Bone marrow (tissue), 2 donors: Measurements from ENCODE around the gene MAD2L2.
A peak's percentile ranks its signal among the peaks of the same experiment; 100 is the strongest.

Source experiments
- DNase-seq, 2 donors: peaks; one replicate each; lab custom pipeline; 2025; lab: John Stamatoyannopoulos, UW

The MAD2L2 gene

DNA sequence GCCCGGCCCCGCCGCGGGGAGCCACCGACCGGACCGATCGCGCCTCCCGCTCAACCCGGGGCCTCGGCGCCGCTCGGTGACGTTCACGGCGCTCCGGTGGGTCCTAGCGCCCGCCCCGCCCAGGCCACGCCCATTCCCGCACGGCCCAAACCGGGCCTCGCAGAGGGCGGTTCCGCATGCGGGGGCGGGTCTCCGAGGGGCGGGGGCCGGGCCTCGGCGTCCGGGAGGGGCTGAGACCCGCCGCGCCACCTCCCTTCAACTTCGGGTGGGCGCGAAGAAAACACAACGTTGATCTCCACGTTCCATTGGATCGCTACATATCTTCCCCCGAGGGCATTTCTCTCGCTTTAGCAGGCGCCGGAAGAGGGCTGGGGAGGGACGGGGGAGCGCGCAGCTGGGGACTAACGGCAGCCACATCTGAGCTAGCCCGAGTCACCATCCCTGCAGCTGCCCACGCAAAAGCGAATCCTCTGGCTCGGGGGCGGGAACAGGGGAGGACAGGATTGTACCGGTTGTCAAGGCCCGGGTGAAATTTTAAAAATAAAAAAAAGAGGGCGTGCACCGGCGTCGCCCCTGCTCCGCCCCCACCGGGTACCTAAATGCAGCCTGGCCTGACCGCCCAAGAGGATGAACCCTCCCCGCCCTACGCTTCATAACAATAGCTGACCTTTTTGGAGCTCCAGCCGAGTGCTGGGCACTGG, at the start of gene MAD2L2:
Gene MAD2L2 (minus strand): TSS at position 78 of the 701 bp plus-strand sequence. CDS start 547 bp downstream, outside the sequence.
- peak; percentile 61 to 81 for DNase-seq

DNA sequence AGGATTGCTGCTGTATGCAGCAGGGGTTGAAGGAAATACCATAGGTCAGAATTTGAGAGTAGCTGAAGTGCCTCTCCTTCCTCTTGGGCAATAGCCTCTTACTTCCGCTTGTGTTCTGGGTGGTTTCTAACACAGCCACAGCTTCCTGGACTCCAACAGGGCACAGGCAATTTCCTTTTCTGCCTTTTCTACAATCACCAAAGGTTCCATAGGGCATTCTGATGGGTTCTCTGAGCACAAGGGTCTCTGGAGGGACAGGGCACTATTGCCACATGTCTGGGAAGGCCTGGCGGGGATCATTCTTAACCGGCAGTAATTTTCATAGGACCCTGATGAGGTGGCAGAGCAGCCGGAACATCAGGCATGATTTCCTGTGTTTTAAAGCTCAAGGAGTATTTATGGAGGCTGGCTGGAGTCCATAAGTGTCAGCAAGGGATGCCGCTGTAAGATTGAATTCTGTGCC, 49.5 kb upstream of the MAD2L2 start:
- DNase-seq: peak in 1 of 2 donors; percentile 87

DNA sequence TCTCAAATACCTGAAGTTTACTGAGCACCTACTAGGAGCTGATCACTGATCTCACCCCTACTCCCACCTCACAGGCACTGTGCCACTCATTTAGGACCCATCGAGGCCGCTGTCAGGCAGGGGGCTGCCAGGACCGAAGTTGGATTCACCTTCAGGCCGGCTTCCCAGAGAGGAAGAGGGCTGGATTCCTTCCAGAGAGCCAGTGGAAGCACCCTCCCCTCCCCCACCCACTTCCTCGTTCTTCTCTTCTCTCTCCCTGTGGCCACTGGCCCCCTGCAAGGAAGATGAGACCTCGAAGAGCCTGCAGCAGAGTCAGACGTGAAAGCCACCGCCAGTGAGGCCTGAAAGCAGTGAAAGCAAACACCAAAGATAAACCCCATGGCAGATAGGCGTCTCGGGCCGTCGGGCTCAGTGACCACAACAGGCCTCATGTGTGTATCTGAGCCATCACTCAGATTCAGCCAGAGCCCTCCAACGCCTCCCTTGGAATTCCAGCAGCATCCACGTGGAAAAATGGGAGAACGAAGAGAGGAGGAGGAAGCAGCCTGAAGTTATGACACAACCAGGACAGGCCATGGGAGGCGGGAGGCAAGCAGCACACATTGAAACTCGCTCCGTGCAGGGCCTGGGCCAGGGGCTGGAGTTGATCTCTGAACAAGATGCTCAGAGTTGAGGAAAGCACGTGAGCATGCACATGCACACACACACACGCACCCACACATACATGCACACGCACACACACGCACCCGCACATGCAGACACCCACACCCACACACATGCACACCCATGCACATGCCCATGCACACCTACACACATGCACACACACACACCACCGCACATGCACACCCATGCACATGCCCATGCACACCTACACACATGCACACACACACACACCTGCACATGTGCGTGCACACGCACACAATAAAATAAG, 48.8 kb upstream of the MAD2L2 start:
- DNase-seq: no peak

DNA sequence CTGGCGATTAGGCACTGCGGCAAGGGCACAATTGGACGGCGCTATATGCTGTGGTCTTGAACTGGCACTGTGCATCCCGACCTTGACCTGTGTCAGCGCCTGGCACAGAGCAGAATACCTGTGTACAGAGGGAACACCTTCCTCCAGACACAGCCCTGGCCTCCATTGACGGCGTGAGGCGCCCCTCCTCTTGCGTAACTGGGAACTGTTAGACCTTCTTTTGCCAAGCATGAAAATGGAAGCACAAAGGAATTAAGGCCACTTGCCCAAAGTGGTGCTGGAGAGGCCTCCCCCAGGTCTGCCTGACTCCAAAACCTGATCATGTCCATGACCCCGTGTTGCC, 48.2 kb upstream of the MAD2L2 start:
- no peak for DNase-seq

DNA sequence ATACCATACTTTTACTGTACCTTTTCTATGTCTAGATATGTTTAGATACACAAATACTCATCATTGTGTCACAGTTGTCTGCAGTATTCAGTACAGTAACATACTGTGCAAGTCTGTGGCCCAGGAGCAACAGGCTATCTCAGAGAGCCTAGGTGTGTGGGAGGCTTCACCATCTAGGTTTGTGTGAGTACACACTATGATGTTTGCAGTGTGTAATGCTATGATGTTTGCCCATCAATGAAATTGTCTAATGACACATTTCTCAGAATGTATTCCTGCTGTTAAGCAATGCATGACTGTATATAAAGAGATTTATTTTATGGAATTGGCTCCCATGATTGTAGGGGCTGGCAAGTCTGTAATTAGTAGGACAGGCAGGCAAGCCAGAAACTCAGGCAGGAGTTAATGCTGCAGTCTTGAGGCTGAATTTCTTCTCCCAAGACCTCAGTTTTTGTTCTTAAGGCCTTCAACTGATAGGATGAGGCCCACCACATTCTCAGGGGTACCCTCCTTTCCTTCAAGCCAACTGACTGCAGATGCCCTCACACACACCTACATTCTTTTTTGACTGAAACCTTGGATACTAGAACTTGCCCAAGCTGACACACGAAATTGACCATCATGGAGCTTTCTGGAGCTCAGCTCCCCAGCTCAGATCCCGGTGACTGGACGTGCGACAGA, 47.3 kb upstream of the MAD2L2 start:
- DNase-seq: no peak

DNA sequence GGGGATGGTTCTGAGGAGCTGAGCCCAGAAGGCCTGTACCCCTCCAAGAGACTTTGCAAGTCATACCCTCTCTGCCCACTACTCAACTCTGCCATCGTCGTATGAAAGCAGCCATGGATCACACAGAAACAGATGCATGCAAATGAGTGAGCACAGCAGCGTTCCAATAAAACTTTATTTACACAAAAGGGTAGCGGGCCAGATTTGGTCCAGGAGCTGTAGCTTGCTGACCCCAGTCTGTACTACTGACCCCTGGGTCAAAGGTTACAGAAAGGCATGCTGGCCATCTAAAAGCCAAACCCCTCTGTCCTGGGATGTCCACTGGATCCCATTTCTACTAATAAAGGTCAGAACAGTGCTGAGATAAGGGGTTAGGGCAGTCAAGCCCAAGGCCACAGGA, 46.2 kb upstream of the MAD2L2 start:
- DNase-seq: no peak

DNA sequence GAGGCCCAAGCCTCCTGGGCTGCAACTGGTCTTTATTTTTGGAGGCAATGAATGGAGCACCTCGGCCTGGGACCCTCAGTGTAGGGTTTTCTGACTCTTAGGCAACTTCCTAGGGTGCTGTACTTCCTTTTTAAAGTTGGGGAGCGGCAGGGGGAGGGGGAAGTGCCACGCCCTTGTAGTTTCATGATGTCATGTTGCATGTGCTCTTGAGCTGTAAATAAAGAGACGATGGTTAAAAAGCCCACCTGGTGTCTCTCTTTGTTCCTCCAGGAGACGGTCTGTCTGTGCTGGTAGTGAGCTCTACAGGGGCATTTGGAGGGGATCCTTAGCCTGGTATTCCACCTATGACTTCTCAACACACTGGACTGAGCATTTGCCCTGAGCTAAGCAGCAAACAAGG, 44.7 kb upstream of the MAD2L2 start:
- no peak for DNase-seq

DNA sequence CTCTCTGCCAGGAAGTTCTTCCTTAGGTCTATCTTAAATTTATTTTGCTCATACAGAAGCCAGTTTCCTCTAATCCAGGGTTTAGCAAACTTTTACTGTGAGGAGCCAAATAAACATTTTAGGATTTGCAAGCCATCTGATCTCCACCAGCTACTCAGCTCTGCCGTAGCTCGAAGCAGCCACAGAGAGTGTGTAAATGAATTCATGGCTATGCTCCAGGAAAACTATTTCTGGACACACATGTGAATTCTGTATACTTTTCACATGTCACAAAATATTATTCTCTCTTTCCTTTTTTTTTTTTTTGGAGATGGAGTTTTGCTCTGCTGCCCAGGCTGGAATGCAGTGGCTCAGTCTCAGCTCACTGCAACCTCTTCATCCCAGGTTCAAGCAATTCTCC, 41.6 kb upstream of the MAD2L2 start:
- no peak for DNase-seq

DNA sequence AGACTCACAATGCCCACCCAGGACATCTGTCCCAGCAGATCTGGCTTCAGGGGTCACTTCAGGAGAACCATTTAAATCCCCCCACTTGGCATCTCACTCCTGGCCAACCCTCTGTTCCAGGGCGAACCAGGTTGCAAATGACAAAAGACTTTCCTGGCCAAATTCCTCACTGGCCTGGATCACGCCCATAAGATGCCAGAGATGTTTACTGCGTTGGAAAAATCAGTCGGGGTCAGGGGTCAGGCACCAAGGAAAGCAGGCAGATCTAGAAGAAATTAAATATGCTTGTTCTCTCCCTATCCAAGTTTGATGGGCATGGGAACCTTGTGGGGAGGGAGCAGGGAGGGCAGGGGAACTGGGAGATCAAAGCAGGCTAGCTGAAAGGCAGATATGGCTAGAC, 40.4 kb upstream of the MAD2L2 start:
- no peak for DNase-seq

DNA sequence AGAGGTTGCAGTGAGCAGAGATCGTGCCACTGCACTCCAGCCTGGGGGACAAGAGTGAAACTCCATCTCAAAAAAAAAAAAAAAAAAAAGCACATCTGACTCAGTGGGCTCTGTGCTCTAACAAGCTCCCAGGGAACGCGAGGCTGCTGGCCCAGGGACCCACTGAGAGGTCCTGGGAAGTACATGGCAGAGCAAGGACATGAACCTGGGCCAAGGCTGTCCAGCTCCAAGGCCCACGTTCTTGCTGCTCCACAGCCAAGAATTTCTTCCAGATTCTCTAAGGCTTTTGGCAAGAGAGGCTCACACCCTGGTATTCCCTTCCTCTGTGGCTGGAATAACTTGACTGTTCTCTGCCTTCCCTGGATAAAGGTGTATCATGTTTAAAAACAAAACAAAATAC, 39.6 kb upstream of the MAD2L2 start:
- no peak for DNase-seq

DNA sequence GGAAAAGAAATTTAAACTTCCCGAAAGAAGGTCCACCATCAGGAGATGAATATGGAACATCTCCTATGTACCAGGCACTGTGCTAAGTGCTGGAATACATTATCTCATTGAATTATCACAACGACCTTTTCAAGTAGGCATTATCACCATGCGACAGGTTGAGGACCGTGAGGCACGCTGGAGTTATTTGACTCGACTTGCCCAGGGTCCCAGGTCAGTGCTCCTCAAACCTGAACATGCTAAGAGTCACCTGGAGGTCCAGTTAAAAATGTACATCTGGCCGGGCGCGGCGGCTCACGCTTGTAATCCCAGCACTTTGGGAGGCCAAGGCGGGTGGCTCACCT, 39.1 kb upstream of the MAD2L2 start:
- no peak for DNase-seq

DNA sequence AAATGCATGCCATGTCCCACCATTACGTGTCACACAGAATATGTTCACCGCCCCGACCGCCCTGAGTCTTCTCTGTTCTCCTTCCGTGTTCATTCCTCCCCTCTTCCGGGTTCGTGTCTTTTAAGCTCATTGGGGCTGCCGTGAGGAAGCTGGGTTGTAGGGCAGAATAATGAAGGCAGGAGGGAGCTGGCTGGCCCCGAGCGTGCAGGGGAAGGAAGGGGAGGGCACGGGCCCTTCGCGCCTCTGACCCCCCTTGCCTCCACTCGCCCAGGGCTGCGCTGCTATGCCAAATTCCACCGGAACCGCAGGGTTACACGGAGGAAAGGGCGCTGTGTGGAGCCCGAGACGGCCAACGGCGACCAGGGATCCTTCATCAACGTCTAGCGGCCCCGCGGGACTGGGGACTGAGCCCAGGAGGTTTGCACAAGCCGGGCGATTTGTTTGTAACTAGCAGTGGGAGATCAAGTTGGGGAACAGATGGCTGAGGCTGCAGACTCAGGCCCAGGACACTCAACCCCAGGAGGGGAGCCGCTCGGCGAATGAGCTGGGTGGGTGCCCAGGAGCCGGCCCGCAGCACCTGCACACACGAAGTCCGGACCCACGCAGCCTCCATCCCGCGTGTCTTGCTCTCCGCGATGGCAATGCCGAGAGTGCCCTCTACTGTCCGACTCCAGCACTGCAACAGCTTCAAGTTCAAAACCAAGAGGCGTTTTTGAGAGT, 38.5 kb upstream of the MAD2L2 start:
- peak; percentile 84 to 85 for DNase-seq

DNA sequence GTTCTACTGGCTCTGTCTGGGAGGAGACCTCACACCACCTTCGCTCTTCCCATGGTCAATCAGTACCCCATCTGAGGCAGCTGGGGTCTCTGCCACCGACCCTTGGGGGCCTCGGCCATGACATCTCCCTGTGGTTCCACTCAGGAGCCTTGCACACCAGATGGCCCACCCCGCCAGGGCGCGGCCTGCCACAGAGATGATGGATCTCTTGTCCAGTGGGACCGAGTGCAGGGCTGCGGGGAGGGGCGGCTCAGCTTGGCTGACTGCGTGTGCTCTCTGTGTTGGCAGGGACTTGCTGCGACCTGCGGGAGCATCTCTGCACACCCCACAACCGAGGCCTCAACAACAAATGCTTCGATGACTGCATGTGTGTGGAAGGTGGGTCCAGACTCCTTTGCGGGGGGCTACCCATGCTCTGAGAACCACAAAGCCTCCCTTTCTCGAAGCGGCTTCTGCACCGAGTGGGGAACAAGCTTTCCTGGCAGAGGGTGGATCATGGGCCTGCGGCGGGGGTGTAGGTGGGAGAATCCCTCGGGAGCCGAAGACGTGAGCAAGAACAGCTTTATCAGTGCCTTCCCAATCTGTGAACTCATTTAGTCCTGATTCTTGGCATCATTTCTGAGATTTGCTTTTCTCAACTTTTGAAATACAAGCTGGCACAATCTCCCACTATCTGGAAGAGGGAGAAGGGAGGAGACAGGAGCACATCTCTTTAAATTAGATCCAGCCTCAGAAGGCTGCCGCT, 34.1 kb upstream of the MAD2L2 start:
- no peak for DNase-seq

DNA sequence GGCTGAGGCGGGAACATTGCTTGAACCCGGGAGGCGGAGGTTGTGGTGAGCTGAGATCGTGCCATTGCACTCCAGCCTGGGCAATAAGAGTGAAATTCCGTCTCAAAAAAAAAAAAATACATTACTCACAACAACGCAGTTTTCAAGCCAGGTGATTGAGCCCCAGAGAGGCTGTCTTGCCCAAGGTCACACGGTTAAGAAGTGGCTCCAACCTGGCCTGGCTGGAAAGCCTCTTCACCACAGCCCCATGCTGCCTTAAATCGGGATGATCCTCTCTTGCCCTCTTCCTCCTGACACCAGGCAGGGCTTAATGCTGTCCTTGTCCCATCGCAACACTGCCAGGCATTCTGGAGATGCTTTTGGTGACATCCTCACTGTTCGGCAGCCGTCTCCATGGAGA, 32.1 kb upstream of the MAD2L2 start:
- no peak for DNase-seq

DNA sequence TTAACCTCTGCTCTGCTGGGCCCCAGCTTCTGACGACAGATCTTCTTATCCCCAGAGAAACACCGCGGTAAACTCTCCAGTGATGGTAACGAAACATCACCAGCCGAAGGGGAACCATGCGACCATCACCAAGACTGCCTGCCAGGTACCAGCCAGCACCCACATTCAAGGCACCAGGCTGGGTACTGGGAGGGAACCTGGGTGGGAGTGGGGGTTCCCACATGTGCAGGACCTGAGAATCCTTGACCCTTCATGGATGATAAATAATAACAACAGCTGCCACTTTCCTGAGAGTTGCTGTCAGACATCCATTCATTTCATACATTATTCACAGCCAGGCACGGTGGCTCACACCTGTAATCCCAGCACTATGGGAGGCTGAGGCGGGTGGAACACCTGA, 31.3 kb upstream of the MAD2L2 start:
- DNase-seq: no peak

DNA sequence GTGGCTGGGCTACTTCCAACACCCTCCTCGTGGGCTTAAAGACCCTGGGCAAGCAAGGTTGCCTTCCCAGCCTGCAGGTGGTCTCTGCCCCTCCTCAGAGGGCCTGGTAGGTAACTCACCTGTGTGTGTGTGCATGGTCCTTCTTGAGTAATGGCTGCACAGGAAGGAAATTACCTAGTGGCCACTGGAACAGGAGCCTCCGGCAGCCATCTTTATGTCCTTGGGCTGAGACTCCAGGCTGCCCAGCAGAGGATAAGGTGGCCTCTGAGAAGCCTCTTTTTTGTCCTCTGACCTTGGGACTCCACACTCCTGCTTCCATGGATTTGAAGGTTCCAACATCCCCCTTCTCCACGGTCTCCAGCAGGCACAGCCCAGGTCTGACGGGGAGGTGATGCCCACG, 30.5 kb upstream of the MAD2L2 start:
- DNase-seq: no peak

DNA sequence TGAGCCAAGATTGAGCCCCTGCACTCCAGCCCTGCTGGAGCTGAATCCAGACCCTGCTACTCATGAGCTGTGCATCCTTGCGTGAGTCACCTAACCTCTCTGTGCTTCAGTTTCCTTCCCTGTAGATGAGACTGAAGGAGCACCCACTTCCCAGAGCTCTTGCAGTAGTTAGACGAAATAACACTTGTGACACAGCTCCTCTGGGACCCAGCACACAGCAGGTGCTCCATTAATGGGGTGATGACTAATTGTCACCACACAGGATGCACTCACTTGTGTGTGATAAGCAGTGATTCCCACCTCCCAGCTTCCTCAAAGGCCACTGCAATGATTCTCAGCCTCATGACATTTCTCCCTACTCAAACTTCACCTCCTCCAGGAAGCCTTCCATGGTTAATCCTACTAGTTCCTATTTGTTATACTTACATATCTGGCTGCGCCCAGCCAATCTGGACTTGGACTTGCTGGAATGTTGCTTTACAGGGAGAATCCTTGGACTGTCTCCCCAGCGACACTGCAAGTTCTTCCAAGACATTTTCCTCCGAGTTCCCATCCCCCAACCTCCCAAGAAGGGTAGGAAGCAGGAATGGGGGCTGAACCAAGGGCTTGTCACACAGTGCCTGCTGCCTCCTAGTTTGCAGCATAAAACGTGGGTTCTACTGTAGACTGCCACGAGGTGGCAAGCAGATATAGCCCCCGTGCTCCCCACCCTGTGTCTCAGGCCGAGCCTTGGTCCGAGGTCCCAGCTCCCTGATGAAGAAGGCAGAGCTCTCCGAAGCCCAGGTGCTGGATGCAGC, 27.8 kb upstream of the MAD2L2 start:
- no peak for DNase-seq

DNA sequence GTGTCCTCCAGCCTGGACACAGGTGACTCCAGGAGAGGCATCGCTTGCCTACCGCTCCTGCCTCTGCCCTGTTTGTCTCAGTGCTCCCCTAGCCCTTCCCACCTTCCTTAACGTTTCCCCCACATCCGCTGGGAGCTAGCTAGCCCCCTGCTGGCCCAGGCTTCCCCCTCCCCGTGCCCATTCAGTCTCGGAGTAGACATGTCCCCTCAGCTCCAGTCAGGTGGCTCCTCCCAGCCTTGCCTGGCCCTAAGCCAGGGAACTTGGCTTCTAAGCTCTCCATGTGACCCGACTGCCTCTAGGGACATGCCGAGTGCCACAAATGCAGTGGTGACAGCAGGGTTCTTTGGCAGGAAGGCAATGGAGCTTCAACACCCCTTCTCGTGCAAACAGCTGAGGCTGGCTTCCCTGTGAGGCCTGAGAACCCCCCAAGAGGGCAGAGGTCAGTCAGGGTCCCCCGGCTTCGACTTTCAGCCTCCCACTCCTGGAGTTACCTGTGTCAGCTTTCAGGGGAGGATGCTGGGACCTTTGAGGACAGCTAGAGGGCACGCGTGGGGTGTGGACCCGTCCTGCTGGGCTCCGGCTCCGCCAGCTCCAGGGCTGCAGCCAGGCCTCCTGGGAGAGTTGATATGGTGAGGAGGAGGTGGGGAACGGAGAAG, 26.8 kb upstream of the MAD2L2 start:
- no peak for DNase-seq

DNA sequence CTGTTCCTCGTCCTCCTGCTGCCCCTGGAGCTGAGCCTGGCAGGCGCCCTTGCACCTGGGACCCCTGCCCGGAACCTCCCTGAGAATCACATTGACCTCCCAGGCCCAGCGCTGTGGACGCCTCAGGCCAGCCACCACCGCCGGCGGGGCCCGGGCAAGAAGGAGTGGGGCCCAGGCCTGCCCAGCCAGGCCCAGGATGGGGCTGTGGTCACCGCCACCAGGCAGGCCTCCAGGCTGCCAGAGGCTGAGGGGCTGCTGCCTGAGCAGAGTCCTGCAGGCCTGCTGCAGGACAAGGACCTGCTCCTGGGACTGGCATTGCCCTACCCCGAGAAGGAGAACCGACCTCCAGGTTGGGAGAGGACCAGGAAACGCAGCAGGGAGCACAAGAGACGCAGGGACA, 25.3 kb upstream of the MAD2L2 start:
- DNase-seq: no peak

DNA sequence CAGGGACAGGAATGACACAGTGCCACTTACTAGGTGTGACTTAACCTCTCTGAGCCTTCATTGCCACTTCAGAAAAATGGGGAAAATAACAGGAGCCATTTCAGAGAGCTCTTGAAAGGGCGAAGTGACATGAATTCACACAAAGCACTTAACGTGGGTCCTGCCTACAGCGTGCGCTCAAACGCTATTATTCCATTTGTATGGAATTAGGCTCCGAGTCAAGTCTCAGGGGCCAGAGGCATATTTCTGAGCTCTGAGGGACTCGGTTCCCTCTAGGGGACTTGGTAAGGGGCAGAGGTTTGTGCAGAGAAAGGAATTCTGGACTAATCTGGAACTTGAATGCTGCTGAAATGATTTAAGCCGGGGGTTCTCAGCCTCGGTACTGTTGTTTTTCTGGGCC, 24.6 kb upstream of the MAD2L2 start:
- no peak for DNase-seq
